Cardiac fibroblast (primary cell): ENCODE data around the gene KCNH1.

ENCODE experiments used
- DNase-seq, 2 donors: peaks; one replicate each; pipeline versions ENCODE4 v3.0.0 to v3.0.0-alpha.2; 2010; ENCODE audit warnings: low read depth in 2 of 2
- H3K4me3 ChIP-seq, 2 donors: replicated peaks in 1 of 2; 1 replicate in 1 of 2; 2 replicates in 1 of 2; pipeline ENCODE4 v1.5.1; 2011; ENCODE audit warnings: low read depth in 2 of 2, low read length in 2 of 2, mild to moderate bottlenecking in 2 of 2, moderate library complexity in 1 of 2
- CTCF ChIP-seq: IDR thresholded peaks from one replicate; pipeline ENCODE4 v1.5.1; 2011; ENCODE audit warnings: low read depth, mild to moderate bottlenecking, low read length, inconsistent platforms

KCNH1 gene

DNA sequence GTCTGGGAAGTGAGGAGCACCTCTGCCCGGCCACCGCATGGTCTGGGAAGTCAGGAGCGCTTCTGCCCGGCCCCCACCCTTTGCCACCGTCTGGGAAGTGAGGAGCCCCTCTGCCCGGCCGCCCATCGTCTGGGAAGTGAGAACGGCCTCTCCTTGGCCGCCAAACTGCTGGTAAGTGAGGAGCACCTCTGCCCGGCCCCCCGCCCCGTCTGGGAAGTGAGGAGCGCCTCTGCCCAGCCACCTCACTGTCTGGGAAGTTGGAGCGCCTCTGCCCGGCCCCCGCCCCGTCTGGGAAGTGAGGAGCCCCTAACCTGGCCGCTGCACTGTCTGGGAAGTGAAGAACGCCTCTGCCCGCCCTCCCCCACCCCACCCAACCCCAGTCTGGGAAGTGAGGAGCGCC, 22.6 kb downstream of the KCNH1 start:
- no peak for TF ChIP-seq CTCF
- no peak for DNase-seq
- no peak overlapping the region for H3K4me3 ChIP-seq

- no peak overlapping the region for H3K4me3 ChIP-seq
- DNase-seq: no peak
- no peak for TF ChIP-seq CTCF
Measured at GRCh38 chr1:211101481-211101880, 32.5 kb downstream of the KCNH1 start.

DNA sequence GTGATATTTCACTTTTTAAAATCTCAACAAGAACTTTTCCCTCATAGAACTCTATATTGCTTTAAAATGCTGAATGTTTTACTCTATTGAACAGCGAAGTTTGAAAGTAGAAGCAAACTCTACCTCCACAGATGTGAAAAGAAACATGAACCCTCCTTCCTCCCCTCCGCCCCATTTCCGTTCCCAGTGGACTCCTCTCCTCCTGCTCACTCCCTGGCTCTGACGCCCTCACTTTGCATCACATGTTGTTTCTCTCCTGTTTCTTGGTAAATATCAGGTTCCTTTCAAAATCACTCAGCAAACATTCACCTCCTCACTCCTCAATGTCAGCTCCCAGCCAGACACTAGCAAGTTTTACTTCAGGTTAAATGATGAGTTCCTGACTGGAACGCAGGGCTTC, 34.6 kb downstream of the KCNH1 start:
- DNase-seq: no peak
- no peak overlapping the region for H3K4me3 ChIP-seq
- TF ChIP-seq CTCF: no peak

DNA sequence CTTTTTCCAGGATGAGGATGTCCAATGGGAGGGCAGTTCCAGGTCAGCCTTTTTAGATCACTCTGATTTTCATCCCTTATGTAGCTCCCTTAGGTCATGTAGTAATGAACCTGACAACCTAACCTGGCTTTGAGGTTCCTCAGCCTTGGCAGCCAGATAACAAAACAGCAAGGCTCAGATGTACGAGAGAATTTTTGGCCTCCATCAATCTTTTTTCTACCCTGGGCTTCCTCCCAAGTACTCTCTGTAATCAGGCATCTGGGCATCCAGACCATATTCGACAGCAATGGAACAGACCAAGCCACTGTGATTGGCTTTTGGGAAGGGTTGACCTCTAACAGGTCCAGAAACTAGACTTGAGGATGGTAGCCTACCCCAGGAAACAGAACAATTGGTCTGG, 38.6 kb downstream of the KCNH1 start:
- no peak for TF ChIP-seq CTCF
- H3K4me3 ChIP-seq: no peak overlapping the region
- DNase-seq: no peak

DNA sequence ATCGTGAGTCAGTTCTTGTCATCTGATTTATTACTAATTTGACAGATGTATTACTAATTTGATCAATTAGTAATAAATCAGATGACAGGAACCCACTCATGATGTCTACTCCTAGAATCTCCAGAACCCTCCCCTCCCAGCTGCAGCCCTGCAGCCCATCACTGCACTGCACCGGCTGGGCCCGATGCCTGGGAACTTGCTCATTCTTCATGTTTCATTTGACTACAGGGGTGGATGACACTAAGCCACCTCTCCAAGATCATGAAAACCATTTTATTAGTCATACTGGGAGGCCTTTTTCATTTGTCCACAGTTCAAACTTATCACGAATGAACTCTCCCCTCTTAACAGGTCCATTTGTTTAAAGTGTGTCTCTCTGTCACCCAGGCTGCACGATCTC, 41.0 kb downstream of the KCNH1 start:
- no peak for TF ChIP-seq CTCF
- H3K4me3 ChIP-seq: no peak overlapping the region
- no peak for DNase-seq

- no peak for DNase-seq
- TF ChIP-seq CTCF: no peak
- H3K4me3 ChIP-seq: no peak overlapping the region
Measured at GRCh38 chr1:211091867-211092266, 42.1 kb downstream of the KCNH1 start.

GRCh38 chr1:211089536-211089935, 44.4 kb downstream of the KCNH1 start:
- TF ChIP-seq CTCF: no peak
- H3K4me3 ChIP-seq: no peak overlapping the region
- DNase-seq: no peak
